ENCODE data around the gene WDFY4.

GRCh38 chr10:48762064-48763042 lies 77.7 kb downstream of the WDFY4 start:
- no peak for TF ChIP-seq ZBTB7A (IDR thresholded peaks at IDR 0.05; ENCODE audit: low read depth)
- TF ChIP-seq REST (IDR thresholded peaks at IDR 0.05; ENCODE audit: low read depth), result no peak
- no peak for TF ChIP-seq FOXM1 (IDR thresholded peaks at IDR 0.05; ENCODE audit: borderline replicate concordance, low read depth)
- TF ChIP-seq TAF1 (IDR thresholded peaks at IDR 0.05; ENCODE audit: low read depth), result no peak
- TF ChIP-seq YY1 (IDR thresholded peaks at IDR 0.05; ENCODE audit: low read depth), result no peak
- no peak for TF ChIP-seq CEBPB (IDR thresholded peaks at IDR 0.05)
- TF ChIP-seq EP300 (IDR thresholded peaks at IDR 0.05; ENCODE audit: borderline replicate concordance), result no peak
- no peak for TF ChIP-seq RAD21 (IDR thresholded peaks at IDR 0.05; ENCODE audit: low read depth)
- TF ChIP-seq USF1 (IDR thresholded peaks at IDR 0.05), result no peak
- TF ChIP-seq EGR1 (IDR thresholded peaks at IDR 0.05), result no peak

All from Ishikawa (cell line).